KG1 (cell line): ENCODE results near the gene JADE1.

Source experiments
- DNase-seq: peaks from one replicate; lab custom pipeline; 2025; lab: John Stamatoyannopoulos, UW

JADE1 gene

DNA sequence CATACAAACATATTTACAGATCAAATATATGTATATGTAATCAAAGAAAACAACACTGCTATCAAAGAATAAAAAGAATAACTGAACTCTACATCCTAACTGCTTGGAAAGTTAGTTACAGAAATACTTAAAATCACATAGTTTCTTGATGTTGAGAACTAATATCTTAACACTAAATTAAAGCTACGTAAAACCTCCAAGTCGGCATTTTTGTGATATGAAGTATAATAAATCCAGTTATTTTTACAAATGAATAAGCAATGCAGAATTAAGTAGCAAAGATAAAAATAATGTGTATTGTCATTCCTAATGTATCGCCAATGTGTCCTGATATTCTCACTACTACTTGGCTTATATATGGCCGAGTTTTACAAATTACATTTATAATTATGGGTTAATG is 68.4 kb downstream of the JADE1 start:
- no peak for DNase-seq

DNA sequence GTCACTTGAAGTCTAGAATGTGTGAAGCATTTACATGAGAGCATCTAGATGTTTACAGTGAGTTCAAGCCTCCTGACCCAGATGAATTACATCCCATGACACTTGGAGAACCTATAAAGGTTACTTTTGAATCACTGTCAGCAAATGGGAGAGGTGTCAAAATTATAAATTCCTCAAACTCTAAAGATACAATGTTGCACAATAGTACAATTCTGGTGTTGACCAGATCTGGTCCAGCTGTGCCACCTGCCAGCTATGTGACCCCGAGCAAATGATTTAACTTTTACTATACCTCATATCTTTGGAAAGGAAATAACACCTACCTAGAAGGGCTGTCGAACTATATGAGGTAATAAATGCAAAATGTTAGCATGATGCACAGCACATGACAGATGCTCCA is 69.8 kb downstream of the JADE1 start:
- no peak for DNase-seq

DNA sequence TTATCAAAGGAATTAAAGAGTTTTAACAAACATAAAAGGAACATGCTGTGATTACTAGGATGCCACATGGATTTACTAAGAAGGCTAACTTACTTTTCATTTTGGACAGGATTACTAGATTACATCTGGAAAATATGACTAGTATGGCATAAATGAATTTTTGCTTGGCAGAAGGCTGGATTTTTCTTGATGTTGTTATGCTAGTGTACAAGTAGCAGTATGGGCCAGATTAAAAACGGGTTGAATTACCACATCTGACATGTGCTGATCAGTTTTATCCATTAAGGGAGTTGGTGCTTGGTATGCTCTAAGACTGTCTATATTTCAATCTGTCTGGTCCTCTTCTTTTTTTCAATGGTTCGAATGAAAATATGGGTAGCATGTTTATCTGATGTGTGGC is 70.5 kb downstream of the JADE1 start:
- DNase-seq = no peak

DNA sequence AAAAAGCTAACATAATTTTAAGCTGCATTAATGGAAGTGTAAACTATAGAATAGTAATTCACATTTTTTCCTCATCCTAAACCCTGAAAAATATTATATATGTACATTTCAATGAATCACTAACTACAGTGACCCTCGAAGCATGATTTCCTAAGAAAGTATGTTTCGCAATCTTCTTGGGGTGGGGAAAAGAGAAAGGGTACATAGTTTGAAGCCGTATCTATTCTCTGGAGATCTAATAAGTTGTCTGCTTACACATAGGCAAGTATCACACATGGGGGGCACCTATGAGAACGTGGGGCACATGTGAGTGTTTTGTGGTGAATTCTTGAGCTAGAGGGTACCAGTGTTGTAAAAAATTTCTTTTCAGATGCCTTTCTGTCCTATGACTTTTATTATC is 71.2 kb downstream of the JADE1 start:
- no peak for DNase-seq

DNA sequence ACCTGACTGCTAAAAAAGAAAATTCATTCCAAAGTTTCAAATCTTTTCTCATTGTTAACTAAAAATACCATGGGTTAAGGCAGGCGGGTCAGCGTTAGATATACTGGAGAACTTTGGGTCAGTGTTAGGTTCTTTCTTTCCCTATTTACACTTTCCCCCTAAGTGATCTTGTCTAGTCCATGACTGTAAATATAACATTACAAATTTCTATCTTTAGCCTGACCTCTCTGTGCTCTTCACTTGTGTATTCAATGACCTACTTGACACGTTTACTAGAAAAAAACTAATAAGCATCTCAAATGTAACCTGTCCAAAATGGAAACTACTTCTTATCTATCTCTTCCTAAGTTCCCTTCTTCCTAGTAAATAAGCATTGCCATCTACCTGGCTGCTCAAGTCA is 95.3 kb downstream of the JADE1 start:
- DNase-seq = no peak

DNA sequence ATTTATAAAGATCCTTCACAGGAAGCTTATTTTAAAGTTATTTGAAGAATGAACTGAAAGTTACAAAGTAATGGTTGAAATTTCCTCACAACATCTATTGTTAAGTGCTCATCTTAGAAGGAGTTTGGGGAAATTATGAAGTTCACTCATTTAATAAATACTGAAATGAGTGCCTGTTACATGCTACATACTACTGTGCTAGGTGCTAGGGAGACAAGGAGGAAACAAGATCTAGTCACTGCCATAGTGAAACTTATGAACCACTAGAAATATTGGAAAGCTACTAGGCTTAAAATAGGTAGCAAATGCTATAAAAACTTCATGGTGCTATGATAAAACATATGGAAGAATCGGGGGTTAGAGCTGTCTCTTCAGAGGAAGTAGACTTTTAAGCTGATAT is 97.1 kb downstream of the JADE1 start:
- DNase-seq = no peak

DNA sequence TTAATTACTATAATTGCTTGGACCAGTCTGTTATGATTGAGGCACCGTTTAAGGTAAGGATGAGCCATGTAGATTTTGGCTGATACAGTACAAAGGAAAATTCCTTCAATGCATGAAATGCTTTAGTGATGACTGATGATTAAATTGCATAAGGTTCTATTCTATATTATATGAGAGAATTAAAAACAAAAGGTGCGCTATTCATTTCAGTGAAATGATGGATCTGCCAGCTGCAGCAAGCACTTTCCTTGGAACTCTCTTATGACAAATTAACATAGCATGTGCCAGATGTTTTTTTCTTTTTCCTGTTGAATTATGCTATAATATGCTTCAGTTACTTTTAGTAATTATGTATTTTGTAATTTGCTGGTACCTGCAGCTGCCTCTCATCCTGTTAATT is 98.5 kb downstream of the JADE1 start:
- no peak for DNase-seq

DNA sequence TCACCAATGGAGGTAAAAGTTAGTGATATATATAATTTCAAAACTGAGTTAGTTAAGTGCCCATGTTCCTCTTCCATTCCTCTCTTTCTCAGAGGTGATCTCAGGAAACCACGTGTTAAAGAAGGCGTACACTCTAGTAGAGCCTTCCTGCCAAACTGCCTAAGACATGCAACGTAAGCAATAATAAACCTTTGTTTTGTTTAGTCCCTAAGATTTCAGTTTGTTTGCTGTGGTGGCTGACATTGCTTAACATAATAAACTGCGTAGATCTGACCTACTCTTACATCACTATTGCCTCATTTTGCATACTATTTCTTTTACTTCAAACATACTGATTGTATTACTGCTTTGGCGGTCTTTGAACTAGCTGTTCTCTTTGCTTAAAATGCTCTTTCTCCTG is 99.2 kb downstream of the JADE1 start:
- DNase-seq = no peak

DNA sequence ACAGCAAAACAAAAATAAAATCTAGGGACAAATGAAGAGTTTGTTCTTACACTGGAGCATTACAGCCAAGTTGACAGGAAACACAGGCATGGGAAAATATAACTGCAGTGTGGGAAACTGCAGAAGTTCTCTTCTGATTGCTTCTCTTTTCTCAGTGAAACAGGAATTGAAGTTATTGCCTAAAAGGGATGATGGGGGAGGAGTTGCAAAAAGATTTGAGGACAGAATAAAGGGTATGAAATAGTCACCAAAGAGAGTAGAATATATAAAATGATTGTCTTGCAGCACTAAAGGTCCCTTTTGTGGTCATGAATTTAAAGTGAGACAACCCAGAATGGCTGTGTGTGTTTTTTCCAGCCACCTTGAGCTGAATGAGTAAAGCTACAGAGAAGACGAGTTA is 103.7 kb downstream of the JADE1 start:
- no peak for DNase-seq

DNA sequence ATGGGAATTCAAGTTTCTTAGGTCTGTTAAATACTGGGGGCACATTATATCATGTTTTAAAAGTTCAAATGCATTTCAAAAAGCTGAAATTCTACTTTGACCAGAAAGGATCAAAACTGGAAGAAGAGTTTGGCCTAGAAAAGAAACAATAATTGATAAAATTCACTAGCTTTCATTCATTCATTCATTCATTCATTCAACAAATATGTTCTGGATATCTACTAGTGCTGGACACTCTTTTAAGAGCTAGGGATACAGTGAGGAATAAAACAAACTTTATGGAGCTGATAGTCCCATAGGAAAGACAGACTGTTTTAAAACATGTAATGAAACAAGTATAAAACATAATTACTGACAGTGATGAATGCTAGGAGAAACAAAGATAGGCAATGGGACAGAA is 106.0 kb downstream of the JADE1 start:
- DNase-seq = no peak

DNA sequence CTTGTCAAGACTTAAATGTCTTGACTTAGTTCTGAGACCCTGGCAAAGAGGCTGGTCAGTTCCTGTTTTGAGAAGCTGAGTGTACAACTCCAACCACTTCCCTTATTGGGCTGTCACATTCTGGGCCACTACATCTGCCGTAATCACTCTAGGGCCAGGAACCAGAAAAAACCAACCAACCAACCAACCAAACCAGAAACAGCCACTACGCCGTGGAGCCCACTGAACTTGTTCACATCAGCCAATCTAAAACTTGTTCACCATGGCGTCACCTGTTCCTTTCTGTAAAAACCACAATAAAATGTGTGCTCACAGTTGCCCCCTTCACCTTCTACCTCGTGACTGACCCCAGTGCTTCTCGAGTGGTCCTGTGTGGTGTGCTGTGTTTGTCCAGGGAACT is 107.3 kb downstream of the JADE1 start:
- peak; percentile 74 for DNase-seq

DNA sequence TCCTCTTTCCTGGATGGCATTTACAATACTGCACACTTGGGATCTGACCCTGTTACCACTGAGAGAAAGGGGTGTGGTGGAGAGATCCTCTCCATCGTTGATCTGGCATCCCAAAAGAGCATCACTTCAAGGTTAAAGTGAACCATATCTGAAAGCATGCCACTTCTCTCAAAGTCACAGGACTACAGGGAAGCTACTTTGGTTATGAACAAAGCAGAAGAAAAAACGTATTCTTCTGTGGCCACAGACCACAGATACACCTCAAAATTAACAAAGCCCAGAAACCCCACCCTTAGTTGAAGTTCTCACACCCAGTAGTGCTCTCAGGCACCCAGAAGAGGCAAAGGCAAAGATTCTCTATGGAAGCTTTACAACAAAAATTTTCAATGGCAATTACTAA is 108.3 kb downstream of the JADE1 start:
- DNase-seq = peak; percentile 23

DNA sequence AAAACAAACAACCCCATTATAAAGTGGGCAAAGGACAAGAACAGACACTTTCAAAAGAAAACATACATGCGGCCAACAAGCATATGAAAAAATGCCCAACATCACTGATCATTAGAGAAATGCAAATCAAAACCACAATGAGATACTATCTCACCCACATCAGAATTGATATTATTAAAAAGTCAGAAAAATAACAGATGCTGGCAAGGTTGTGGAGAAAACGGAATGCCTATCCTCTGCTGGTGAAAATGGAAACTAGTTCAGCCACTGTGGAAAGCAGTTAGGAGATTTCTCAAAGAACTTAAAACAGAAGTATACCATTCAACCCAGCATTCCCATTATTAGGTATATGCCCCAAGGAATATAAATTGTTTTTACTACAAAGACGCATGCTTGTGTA is 112.5 kb downstream of the JADE1 start:
- no peak for DNase-seq
